HG03095 (cell line): ENCODE results near the gene THADA.
"Not testable (repeated sequence)": the region's sequence is repeated elsewhere in the genome, so short reads cannot be mapped to it uniquely, and the experiment has no call there.

Experiments used
- ATAC-seq: cut with Tn5 transposase; IDR thresholded peaks from one replicate; pipeline ENCODE4 v1.9.1; 2021; ENCODE audit warnings: moderate library complexity; ENCODE audit not compliant: unreplicated experiment

Gene THADA

GRCh38 chr2:43417300-43417699, 178.5 kb downstream of the THADA start:
- no peak for ATAC-seq

- no peak for ATAC-seq
These were observed 180.2 kb downstream of the THADA start for GRCh38 chr2:43415592-43415991.

- ATAC-seq: no peak
These were observed 181.2 kb downstream of the THADA start for GRCh38 chr2:43414586-43415135.

- ATAC-seq: no peak
These were observed 181.8 kb downstream of the THADA start for GRCh38 chr2:43414033-43414432.

GRCh38 chr2:43412114-43412753, 183.6 kb downstream of the THADA start:
- ATAC-seq: no peak

- no peak for ATAC-seq
These were observed 185.7 kb downstream of the THADA start for GRCh38 chr2:43410055-43410604.

GRCh38 chr2:43408407-43409160, 187.3 kb downstream of the THADA start:
- ATAC-seq: peak; percentile 69

GRCh38 chr2:43407935-43408334, 187.9 kb downstream of the THADA start:
- peak; percentile 61 for ATAC-seq

GRCh38 chr2:43406651-43407279, 189.1 kb downstream of the THADA start:
- no peak for ATAC-seq

GRCh38 chr2:43405829-43406228, 190.0 kb downstream of the THADA start:
- no peak for ATAC-seq

GRCh38 chr2:43402452-43402937, 193.3 kb downstream of the THADA start:
- peak; percentile 66 for ATAC-seq

GRCh38 chr2:43402002-43402401, 193.8 kb downstream of the THADA start:
- ATAC-seq: peak; percentile 85

GRCh38 chr2:43400508-43400907, 195.3 kb downstream of the THADA start:
- no peak for ATAC-seq

- no peak for ATAC-seq
These were observed 196.1 kb downstream of the THADA start for GRCh38 chr2:43399515-43400264.

- ATAC-seq: no peak
These were observed 196.7 kb downstream of the THADA start for GRCh38 chr2:43399098-43399497.

- ATAC-seq: no peak
These were observed 198.0 kb downstream of the THADA start for GRCh38 chr2:43397821-43398220.

GRCh38 chr2:43397411-43397810, 198.4 kb downstream of the THADA start:
- no peak for ATAC-seq

GRCh38 chr2:43396344-43396743, 199.5 kb downstream of the THADA start:
- not testable (repeated sequence) for ATAC-seq

GRCh38 chr2:43393918-43394317, 201.9 kb downstream of the THADA start:
- ATAC-seq: no peak

GRCh38 chr2:43391878-43392215, 204.0 kb downstream of the THADA start:
- no peak for ATAC-seq
